NB4 (cell line): ENCODE data around the gene FRY.
A peak's percentile ranks its signal among the peaks of the same experiment; 100 is the strongest.

Source experiments
- DNase-seq: peaks from one replicate; pipeline ENCODE4 v3.0.0; 2010; ENCODE audit warnings: low read depth
- H3K4me3 ChIP-seq: one replicate; pipeline ENCODE4 v1.5.1; 2011; ENCODE audit warnings: mild to moderate bottlenecking, low read depth, low read length, moderate library complexity
- CTCF ChIP-seq: IDR thresholded peaks from one replicate; pipeline ENCODE4 v1.5.1; 2012; ENCODE audit warnings: low read depth, low read length
- MYC ChIP-seq: IDR thresholded peaks from 2 replicates; pipeline ENCODE4 v1.6.1; 2011; ENCODE audit warnings: low read depth, low read length
- POLR2A ChIP-seq: IDR thresholded peaks from 2 replicates; pipeline ENCODE4 v1.6.1; 2011; ENCODE audit warnings: mild to moderate bottlenecking; ENCODE audit not compliant: insufficient read length; ENCODE audit errors: extremely low read depth
- TF ChIP-seq, protein P1 (sequence below): IDR thresholded peaks from 2 replicates; pipeline ENCODE4 v1.6.1; 2011; ENCODE audit warnings: low read depth, low read length

FRY gene

GRCh38 chr13:32311188-32311897, 279.8 kb downstream of the FRY start:
- TF ChIP-seq CTCF = no peak
- TF ChIP-seq, protein P1, sequence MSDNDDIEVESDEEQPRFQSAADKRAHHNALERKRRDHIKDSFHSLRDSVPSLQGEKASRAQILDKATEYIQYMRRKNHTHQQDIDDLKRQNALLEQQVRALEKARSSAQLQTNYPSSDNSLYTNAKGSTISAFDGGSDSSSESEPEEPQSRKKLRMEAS = no peak
- H3K4me3 ChIP-seq = no peak overlapping the region
- DNase-seq = no peak

GRCh38 chr13:32314271-32315237, 283.0 kb downstream of the FRY start:
- peak; percentile 96 for DNase-seq
- peak overlapping the region; percentile 87 for H3K4me3 ChIP-seq
- TF ChIP-seq POLR2A (no peak), CTCF (no peak), MYC (peak; percentile 45)
- TF ChIP-seq, protein P1 = no peak

- TF ChIP-seq CTCF = no peak
- peak; percentile 97 for TF ChIP-seq POLR2A
- TF ChIP-seq, protein P1 = peak; percentile 99
- peak; percentile 95 for TF ChIP-seq MYC
- DNase-seq = peak; percentile 94
- H3K4me3 ChIP-seq = peak within 1 kb of the TSS; percentile 87
Measured at GRCh38 chr13:32315238-32316027, 283.9 kb downstream of the FRY start, which contains the start of the genes BRCA2 and ZAR1L. BRCA2 (plus strand) TSS chr13:32315508; CDS start chr13:32316461, 953 bp downstream. ZAR1L (minus strand) TSS chr13:32315363; CDS start chr13:32311925, 3,438 bp downstream.

- H3K4me3 ChIP-seq = peak overlapping the region; percentile 87
- TF ChIP-seq, protein P1 = peak; percentile 78
- TF ChIP-seq MYC = no peak
- no peak for DNase-seq
Measured at GRCh38 chr13:32316028-32316339, 284.4 kb downstream of the FRY start.

DNA sequence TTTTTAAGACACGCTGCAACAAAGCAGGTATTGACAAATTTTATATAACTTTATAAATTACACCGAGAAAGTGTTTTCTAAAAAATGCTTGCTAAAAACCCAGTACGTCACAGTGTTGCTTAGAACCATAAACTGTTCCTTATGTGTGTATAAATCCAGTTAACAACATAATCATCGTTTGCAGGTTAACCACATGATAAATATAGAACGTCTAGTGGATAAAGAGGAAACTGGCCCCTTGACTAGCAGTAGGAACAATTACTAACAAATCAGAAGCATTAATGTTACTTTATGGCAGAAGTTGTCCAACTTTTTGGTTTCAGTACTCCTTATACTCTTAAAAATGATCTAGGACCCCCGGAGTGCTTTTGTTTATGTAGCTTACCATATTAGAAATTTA, 284.9 kb downstream of the FRY start:
- TF ChIP-seq POLR2A (no peak), MYC (no peak), CTCF (no peak)
- TF ChIP-seq, protein P1 = no peak
- peak overlapping the region; percentile 87 for H3K4me3 ChIP-seq
- DNase-seq = peak; percentile 72
